COLO668 (cell line): ENCODE measurements around the gene ALK.

Experiments
- DNase-seq: peaks from one replicate; lab custom pipeline; 2025; ENCODE audit not compliant: unreplicated experiment; lab: John Stamatoyannopoulos, UW

Gene ALK

GRCh38 chr2:29336341-29337241 lies 584.8 kb downstream of the ALK start:
- DNase-seq: no peak

- no peak for DNase-seq
Observed at GRCh38 chr2:29335396-29335795, 586.0 kb downstream of the ALK start.

GRCh38 chr2:29334706-29335105 lies 586.7 kb downstream of the ALK start:
- no peak for DNase-seq

- no peak for DNase-seq
Observed at GRCh38 chr2:29332540-29332939, 588.8 kb downstream of the ALK start.

GRCh38 chr2:29329899-29330298 lies 591.5 kb downstream of the ALK start:
- DNase-seq: no peak

- no peak for DNase-seq
Observed at GRCh38 chr2:29326926-29327325, 594.5 kb downstream of the ALK start.

GRCh38 chr2:29325544-29325943 lies 595.8 kb downstream of the ALK start:
- no peak for DNase-seq

- DNase-seq: no peak
Observed at GRCh38 chr2:29323961-29324360, 597.4 kb downstream of the ALK start.

GRCh38 chr2:29323301-29323700 lies 598.1 kb downstream of the ALK start:
- DNase-seq: no peak

- no peak for DNase-seq
Observed at GRCh38 chr2:29322011-29322410, 599.4 kb downstream of the ALK start.

- DNase-seq: no peak
Observed at GRCh38 chr2:29317801-29318485, 603.4 kb downstream of the ALK start.

GRCh38 chr2:29317077-29317517 lies 604.3 kb downstream of the ALK start:
- no peak for DNase-seq

- DNase-seq: no peak
Observed at GRCh38 chr2:29314816-29315571, 606.4 kb downstream of the ALK start.

GRCh38 chr2:29311458-29311857 lies 609.9 kb downstream of the ALK start:
- DNase-seq: no peak

- no peak for DNase-seq
Observed at GRCh38 chr2:29310650-29311348, 610.6 kb downstream of the ALK start.

- peak; percentile 31 for DNase-seq
Observed at GRCh38 chr2:29309090-29310029, 612.0 kb downstream of the ALK start.

GRCh38 chr2:29308366-29308765 lies 613.0 kb downstream of the ALK start:
- DNase-seq: no peak

- DNase-seq: no peak
Observed at GRCh38 chr2:29307519-29307918, 613.9 kb downstream of the ALK start.

- DNase-seq: no peak
Observed at GRCh38 chr2:29305762-29306161, 615.6 kb downstream of the ALK start.
